H1 (cell line): ENCODE measurements around the gene NEBL.

Experiments
- BACH1 ChIP-seq: IDR thresholded peaks from 2 replicates; pipeline ENCODE4 v1.6.1; 2012; ENCODE audit warnings: low read length, improper control_type of control experiment
- BCL11A ChIP-seq, 2 experiments: IDR thresholded peaks; one replicate each; pipeline ENCODE4 v1.6.1; 2011; ENCODE audit warnings: low read depth in 2 of 2, low read length in 2 of 2, mild to moderate bottlenecking in 2 of 2
- BRCA1 ChIP-seq: IDR thresholded peaks from 2 replicates; pipeline ENCODE4 v1.6.1; 2012; ENCODE audit warnings: low read depth, low read length, improper control_type of control experiment
- CTCF ChIP-seq, 3 experiments: IDR thresholded peaks; 1 replicate in 2 of 3; 2 replicates in 1 of 3; pipeline versions ENCODE4 v1.5.1 to v1.6.1; 2011; ENCODE audit warnings: low read length in 3 of 3, mild to moderate bottlenecking in 3 of 3, inconsistent platforms in 2 of 3, low read depth in 1 of 3, moderate library complexity in 1 of 3; ENCODE audit not compliant: insufficient read depth in 1 of 3; ENCODE audit errors: control extremely low read depth in 1 of 3
- EP300 ChIP-seq, 2 experiments: IDR thresholded peaks; 1 replicate in 1 of 2; 2 replicates in 1 of 2; pipeline ENCODE4 v1.6.1; 2011 to 2012; ENCODE audit warnings: low read depth in 2 of 2, low read length in 2 of 2, mild to moderate bottlenecking in 2 of 2, borderline replicate concordance in 1 of 2, inconsistent platforms in 1 of 2, moderate library complexity in 1 of 2
- JUN ChIP-seq: IDR thresholded peaks from 2 replicates; pipeline ENCODE4 v1.6.1; 2011; ENCODE audit warnings: low read depth, mild to moderate bottlenecking, improper control_type of control experiment, low read length
- MAX ChIP-seq: IDR thresholded peaks from 2 replicates; pipeline ENCODE4 v1.6.1; 2012; ENCODE audit warnings: inconsistent platforms
- POU5F1 ChIP-seq: IDR thresholded peaks from 2 replicates; pipeline ENCODE4 v1.6.1; 2011; ENCODE audit warnings: low read depth, mild to moderate bottlenecking, low read length, moderate library complexity
- SUZ12 ChIP-seq: fragments of 200-600 bp; sonication (generic); IDR thresholded peaks from 2 replicates; pipeline ENCODE4 v1.6.1; 2012; ENCODE audit warnings: mild to moderate bottlenecking, inconsistent platforms, low read length, moderate library complexity, mixed read lengths
- TAF7 ChIP-seq: optimal IDR thresholded peaks from 2 replicates; pipeline ENCODE3; 2011; ENCODE audit warnings: low read depth, mild to moderate bottlenecking, inconsistent platforms, low read length, moderate library complexity, borderline replicate concordance

- TF ChIP-seq TAF7 (no peak), CTCF (IDR thresholded peaks at IDR 0.05; ENCODE audit: control extremely low read depth in 1 of 3, insufficient read depth in 1 of 3, low read depth in 1 of 3, low read length in 3 of 3) (no peak), MAX (no peak), JUN (no peak), BACH1 (no peak), SUZ12 (no peak), BRCA1 (no peak), POU5F1 (no peak), EP300 (IDR thresholded peaks at IDR 0.05; ENCODE audit: borderline replicate concordance in 1 of 2, low read depth in 2 of 2, low read length in 2 of 2) (no peak), BCL11A (IDR thresholded peaks at IDR 0.05; ENCODE audit: low read depth in 2 of 2, low read length in 2 of 2) (no peak)
Measured at GRCh38 chr10:20912969-20913368, 15.9 kb upstream of the NEBL start.
